Stimulated activated CD4-positive, alpha-beta T cell treated with anti-CD3 and anti-CD28 coated beads, Interleukin-1b, Interleukin-23, amount 100 ng/mL, for 24 hours (primary cell): ENCODE results near the gene PRKACA.
"Not testable (repeated sequence)": the region's sequence is repeated elsewhere in the genome, so short reads cannot be mapped to it uniquely, and the experiment has no call there.

Source experiments
- DNase-seq, 4 experiments: peaks; one replicate each; pipeline ENCODE4 v3.0.0-alpha.2; 2020; ENCODE audit warnings: low read depth in 4 of 4, low spot score in 1 of 4

PRKACA gene

DNA sequence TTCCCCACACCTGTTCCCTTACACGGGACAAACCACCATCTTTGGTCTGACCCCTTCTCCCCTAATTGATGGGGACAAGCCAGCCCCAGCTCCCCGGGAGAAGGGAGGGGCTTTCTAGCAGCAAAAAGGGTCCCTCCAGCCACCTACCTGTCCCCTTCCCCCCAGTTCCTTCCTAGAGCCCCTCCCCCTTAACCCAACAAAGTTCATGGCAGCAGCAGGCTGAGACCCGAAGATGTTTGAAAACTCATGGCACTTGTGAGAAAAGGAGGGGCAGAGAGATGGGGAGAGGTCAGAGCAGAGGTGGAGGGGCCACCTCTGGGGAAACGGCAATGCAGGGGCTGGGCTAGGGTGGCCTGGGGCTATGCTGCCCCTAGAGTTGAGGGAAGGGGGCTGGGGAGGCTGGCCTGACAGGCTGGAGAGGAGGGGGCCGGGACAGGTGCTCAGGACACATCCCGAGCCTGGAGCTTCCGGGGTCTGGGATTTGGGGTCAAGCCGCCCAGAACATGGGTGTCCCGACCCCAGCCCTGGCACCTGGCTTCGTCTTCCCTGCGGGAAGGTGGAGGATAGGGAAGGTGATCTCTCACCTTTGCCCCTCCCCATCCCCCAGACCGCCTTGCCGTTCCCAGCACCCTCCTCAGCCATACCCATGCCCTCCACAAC lies 31.3 kb upstream of the PRKACA start:
- no peak for DNase-seq

DNA sequence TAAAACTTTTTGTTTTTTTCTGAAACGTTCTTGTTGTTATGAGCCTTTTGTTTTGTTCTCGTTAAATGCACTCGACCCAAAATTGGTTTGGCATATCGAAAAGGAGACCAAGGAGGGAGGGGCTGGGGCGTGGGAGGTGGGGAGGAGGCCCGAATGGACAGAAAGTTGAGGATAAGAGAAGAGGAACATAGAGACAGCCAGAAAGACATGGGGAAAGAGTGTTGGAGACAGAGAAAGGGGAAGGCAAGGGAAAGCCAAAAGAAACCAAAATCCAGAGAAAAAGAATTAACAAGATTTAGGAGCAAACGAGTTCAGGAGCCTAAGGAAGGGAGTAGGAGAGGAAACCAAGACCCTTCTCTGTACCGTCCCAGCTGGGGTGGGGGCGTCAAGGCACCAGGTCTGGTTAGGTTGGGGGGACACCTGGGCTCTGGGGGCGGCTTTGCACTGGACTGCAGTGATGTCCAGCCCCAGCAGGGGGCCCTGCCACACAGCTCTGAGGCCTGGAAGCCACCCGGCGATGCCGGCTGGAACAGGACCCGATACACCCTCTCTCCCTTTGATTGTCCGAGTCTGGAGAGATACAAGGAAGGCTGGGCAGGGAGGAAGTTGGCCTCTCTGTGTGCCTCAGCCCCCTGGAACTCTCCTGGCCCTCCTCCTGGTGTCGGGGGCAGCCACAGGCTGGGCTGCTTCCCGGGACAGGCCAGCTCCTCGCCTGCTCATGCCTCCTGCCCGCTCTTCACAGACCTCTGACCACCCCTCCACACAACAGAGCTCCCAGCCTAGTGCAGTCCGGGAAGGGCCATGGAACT lies 30.4 kb upstream of the PRKACA start:
- DNase-seq: peak in 2 of 4 experiments; percentile 25 to 32

DNA sequence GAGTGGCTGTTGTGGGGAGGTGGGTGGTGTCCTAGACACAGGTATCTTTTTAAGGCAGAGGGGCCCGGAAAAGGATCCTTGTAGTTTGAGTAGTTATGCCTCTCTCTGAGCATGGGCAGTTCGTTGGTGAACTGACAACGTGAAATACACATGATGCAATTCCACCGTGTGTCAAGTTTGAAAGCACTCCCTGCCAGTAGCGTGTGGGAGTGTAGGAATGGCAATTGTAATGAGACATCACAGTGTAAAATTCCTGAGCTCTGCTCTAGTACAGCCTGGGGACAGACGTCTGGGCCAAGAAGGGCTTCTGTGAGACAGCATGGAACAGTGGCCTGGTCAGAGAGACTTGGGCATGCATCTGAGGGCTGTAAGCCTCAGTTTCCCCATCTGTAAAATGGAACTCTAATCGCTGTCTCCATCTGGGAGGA lies 29.2 kb upstream of the PRKACA start:
- no peak for DNase-seq

DNA sequence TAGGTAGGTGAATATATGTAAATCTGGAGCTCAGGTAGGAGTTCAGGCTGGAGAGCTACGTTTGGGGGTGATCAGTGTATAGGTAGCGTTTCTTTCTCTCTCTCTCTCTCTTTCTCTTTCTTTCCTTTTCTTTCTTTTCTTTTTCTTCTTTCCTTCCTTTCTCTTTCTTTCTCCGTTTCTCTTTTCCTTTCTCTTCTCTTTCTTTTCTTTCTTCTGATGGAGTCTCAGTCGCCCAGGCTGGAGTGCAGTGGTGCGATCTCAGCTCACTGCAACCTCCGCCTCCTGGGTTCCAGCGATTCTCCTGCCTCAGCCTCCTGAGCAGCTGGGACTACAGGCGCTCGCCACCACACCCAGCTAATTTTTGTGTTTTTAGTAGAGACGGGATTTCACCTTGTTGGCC lies 28.6 kb upstream of the PRKACA start:
- not testable (repeated sequence) for DNase-seq

DNA sequence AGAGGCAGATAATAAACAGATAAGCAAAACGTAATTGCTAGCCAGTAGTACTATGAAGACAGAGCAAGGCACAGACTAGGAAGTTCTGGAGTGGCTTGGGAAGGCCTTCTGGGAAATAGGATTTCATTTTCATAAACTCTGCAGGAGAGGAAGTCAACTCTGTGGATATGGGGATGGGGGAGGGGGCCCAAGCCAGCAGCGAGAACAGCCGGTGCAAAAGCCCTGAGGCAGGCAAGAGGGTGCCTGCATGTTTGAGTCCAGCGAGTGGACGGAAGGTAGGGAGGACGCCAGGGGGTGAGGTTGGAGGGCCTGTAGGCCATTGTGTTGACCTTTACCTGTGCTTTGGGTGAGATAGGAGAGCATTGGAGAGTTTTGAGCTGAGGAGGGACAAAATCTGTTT lies 27.8 kb upstream of the PRKACA start:
- DNase-seq: no peak

DNA sequence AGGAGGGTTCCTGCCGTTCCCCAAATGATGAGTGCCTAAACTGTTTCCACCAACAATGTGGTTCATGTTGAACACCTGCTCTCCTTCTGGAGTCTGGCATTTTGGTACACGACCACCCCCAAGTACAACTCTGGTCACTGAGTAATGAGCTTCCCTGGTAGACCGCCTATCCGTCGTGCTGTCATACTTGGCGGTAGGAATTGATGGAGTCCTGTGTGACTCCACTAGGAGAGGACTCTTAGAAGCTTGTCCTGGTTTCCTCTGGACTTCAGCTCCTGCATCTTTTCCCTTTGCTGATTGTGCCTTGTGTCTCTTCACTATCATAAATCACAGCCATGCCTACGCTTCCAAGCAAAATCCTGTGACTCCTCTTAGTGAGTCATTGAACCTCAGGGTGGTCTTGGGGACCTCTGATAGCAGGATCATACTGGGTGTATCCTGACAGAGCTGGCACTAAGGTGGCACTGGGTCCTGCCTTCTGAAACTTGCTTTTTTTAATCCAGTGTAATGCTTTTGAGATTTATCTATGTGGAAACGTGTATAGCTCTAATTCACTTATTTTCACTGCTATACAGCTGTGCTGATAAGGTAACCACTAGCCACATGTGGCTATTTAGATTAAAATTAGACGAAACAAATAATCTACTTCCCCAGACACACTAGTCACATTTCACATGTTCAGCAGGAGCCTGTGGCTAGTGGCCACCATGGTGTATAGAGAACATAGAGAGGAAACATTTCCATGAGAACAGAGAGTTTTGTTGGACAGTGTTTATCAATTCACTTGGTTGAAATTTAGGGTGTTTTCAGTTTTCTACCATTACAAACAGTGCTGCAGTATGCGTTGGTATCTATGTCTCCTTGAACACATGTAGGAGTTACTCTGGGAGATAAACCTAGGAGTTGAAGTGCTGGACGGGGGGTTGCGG lies 25.0 kb upstream of the PRKACA start:
- no peak for DNase-seq

DNA sequence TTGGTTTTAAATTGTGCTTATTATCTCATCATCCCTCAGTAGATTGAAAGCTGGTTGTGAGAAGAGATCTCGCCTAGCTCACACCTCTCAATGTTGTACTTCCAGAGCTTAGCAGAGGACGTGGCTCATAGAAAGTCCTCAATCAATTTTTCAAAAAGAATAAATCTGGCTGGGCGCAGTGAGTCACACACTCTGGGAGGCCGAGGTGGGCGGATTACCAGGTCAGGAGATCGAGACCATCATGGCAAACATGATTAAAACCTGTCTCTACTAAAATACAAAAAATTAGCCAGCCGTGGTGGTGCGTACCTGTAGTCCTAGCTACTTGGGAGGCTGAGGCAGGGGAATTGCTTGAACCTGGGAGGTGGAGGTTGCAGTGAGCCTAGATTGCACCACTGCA lies 23.5 kb upstream of the PRKACA start:
- DNase-seq: no peak

DNA sequence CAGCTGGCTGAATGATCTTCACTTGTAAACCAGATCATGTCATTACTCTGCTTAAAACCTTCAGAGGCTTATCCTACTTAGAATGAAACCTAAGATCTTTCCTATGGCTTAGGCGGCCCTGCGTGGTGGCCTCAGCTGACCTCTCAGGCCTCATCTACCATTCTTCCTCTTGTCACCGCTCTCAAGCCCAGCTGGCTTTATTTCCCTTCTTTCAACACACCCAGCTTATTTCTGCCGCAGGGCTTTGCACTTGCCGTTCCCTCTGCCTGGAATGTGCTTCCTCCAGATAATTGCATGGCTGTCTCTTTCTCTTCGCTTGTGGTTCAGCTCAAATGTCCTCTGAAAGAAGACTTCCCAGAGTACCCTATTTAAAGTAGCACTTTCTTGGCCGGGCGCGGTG lies 22.4 kb upstream of the PRKACA start:
- no peak for DNase-seq

DNA sequence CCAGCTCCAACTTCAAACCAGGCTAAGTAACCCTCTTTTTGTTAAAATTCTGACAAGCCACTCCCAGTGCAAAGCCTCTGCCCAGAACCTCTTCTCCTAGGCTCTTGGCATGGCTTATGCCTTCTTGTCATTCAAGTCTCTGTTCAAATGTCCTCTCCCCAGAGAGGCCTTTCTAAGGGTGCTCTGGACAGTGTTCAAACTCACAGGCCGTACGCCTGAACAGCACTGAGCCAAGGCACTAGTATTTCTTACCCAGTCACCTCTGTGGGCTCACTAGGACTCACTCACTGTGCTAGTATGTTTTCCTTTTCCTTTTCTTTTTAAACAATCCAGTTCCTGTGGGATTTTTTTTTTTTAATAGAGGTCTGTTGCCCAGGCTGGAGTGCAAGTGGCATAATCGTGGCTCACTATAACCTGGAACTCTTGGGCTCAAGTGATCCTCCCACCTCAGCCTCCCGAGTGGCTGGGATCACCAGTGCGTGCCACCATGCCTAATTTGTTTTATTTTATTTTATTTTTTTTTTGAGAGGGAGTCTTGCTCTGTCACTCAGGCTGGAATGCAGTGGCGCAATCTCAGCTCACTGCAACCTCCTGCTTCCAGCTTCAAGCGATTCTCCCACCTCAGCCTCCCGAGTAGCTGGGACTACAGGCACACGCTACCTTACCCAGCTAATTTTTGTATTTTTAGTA lies 21.2 kb upstream of the PRKACA start:
- no peak for DNase-seq

DNA sequence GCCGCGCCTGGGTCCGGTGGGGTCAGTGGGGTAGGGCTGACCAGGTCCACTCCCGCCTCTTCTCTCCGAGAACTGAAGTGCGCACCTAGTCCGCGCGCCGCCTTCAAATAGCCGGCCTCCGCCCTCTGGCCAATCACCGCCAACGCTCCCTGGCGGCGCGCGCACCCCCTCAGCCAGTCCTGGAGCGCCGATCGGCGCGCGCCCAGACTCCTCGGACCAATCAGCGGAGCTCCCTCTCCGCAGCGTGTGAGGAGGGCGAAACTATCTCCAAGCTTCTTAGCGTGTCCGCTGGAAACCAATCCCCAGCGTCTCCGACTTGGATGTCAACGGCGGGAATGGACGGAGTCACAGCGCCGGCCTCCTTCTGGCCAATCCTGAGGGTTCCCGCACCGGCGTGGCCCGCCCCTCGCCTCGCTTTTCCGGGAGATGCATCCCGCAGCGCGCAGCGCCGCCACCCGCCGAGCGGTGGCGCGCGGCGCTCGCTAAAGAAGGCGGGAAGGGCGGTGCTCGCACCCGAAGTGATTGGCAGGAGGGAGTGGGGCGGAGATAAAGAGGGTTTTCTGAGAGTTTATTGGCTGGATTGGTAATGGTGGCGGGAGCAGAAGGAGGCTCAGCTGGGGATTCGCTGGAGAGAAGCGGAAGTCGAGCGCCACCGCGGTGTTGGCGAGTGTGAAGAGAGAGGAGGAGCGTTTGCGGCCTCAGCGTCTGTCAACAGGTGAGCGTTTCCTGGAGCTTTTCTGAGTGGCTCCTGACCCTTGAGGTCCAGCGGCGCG lies 19.1 kb upstream of the PRKACA start, which contains the start of gene ASF1B:
ASF1B (minus strand) TSS at position 81 of the 773 bp plus-strand sequence. CDS start 133 bp downstream, outside the sequence.
- peak; percentile 90 to 97 (median 92) for DNase-seq

DNA sequence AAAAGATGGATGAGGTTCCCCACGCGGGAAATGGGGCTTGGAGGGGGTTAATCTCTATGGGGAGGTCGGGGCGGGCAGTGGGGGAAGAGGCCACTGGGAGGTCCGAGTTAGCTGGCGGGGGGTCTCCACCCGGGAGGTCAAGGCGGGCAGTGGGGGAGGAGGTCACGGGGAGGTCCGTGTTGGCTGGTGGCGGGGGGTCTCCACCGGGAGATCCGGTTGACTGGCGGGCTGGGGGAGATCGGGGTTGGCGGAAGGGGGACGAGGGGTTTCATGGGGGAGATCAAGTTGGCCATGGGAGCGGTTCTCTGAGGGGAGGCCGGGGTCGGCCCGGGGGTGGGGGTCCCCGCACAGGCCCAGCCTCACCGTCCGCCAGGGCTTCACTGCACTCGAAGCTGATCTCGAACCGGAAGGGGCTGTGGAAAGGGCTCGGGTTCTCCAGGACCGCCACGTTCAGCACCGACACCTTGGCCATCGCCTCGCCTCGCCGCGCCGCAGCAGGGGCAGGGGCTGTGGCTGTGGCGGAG lies 18.5 kb upstream of the PRKACA start:
- no peak for DNase-seq

DNA sequence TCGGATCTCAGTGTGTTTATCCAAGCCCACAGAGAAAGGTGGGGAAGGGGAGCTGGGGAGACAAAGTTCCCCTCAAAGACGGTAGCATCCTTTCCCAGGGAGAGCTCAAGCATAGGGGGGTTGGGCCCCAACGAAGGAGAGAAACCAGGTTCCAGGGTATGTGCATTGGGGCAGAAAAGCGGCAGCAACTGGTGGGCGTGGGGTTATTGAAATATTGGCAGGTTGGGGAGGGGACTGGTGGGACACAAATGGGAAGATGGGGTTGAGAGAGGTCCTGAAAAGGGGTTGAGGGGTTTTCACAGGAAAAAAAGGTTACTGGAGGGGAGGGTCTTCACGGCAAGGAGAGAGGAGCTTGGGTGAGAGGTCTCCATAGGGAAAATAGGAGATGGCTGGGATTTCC lies 17.8 kb upstream of the PRKACA start:
- DNase-seq: no peak

DNA sequence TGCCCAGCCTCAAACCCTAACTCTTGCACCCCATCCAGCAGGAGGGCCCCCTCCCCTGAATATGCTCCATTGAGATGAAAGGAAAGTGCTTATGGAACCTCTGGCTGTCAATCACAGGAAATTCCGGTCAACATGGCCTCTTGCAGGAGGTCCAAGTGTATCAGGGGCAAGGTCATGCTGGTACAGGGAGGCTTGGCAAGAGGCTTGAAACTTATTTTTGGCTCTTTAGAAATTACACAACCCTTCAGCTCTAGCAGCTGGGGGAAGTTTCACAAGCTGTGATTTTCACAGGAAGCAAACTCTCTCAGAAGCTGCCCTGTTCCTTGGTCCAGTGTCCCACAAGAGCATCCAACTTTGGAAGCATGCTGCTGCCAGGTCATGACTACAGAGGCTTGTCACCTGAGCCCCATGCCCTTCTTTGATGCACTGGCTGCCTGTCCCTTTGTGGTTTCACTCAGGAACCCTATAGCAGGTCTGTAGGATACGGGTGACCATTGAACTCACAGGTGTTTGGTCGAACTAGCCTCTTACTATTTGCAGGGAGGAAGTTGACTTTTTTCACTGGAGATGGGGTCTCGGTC lies 10.5 kb upstream of the PRKACA start:
- no peak for DNase-seq

DNA sequence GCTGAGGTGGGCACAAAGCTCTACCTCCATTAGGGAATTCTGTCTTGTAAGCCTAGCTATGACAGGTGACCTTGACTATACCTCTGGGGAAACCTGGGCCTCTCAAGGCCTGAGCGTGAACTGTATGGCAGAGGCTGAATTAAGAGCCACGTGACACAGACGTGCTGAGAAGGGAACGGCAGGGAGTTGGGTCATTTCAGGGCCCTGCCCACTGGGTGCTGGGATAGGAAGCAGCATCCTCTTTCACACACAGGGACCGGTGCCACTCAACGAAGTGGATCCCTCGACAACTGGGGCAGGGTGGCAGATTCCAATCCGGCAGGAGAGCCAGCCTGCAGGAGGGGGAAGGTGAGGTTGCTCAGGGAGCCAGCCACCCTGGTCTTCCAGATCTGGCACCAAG lies 9.6 kb upstream of the PRKACA start:
- no peak for DNase-seq

DNA sequence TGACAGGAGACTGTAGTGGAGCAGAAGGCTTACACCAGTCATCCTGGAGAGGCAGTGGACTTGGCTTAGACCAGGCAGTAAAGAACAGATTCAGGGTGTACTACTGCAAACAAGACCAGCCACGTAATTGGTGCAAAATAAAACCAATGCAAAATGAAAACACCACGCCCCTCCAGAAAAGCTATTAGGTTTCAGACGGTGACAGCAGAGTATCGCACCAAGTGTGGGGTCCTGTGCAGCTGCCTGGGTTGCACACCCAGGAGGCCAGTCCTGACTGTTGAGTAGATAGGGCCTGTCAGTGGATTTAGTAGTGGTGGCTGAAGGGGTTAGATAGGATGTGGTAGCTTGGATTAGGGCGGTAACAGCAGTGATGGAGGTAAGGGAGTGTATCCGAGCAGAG lies 5.4 kb upstream of the PRKACA start:
- DNase-seq: no peak

DNA sequence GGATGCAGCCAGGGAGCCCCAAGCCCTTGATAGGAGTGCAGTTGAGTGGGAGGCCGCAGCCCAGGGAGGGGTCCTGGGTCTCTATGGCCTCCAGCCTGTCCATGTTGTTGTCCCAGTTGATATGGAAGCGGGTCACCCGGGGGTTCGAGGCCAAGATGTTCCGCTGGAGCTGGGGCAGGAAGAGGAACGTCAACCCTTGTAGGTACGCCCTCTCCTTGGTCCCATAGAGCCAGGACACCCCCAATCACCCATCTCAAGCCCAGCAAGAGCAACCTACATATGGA lies 2.9 kb upstream of the PRKACA start:
- DNase-seq: no peak

DNA sequence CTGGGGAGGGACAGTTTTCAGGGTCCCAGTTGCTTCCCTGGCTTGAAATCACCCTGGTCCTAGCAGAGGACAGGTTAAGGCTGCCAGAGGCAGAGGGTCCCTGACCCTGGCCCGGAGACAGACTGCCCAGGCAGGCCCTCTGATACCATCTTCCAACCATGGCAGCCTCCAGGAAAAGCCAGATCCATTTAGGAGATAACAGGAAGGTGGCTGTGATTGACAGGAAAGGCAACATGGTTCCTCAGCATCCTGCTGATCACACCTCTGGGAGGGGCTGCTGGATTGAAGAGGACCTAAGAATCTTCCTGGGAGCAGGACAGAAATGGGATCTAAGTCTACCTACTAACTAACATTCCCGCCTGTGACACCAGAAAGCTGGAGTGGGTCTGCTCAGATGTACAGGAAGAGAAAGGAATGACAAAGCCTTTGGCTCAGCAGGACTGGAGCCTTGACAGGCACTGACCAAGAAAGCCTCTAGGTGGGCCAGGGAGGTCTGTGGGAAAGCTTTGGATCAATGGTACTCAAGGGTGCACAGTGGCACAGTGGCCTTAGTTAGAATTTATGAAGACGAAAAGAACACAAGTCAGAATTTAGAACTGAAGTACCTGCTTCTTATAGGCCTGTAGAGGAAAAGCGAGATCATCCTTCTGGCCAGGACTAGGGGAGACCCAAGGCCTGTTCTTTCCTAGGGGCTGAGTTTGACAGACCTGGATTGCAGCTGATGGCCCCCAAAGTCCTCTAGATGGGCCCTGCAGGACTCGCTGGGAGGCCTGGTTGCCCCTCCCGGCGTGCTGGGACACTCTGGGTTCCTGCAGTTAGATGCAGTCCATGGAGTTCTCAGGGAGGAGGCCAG lies 2.3 kb upstream of the PRKACA start:
- no peak for DNase-seq

DNA sequence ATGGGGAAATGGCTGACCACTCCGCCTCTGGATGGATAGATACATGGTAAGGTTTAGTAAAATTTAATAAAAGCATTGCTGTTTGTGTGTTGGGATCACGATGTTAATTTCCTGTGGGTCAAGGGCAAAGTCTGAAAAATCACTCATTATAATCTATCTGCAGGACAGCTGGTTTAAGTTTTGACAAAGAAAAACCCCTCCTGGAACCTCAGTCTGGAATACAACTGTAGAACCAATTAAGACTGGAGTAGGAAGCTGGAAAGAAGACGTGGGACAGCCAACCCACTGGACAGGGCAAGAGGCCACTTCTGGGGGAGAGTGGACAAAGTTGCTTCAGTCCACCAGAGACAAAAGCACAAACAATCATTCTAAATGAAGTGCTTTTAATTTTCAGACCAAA lies 1.6 kb upstream of the PRKACA start:
- no peak for DNase-seq
